SK-N-MC (cell line): Measurements from ENCODE around the gene EIF4EBP3.

Source experiments
- EZH2 ChIP-seq: fragments of 200-600 bp; sonication (generic); IDR thresholded peaks from one replicate; pipeline ENCODE4 v1.6.1; 2017; ENCODE audit warnings: antibody characterized with exemption
- POLR2AphosphoS5 ChIP-seq: IDR thresholded peaks from 2 replicates; pipeline ENCODE4 v1.6.1; 2012; ENCODE audit warnings: mild to moderate bottlenecking, low read depth, low read length, borderline replicate concordance

- TF ChIP-seq POLR2AphosphoS5 (no peak), EZH2 (no peak)
Measured at GRCh38 chr5:140558542-140558941, 11.1 kb downstream of the EIF4EBP3 start.
